Keratinocyte (primary cell): Measurements from ENCODE around the gene TP53INP2. TPM values are rescaled to one million over a fixed set of nuclear protein-coding genes. Genes with fewer than 3 reads are reported as not detected.
"Not testable (repeated sequence)": the region's sequence is repeated elsewhere in the genome, so short reads cannot be mapped to it uniquely, and the experiment has no call there.

Source experiments
- DNase-seq: peaks from one replicate; pipeline ENCODE4 v3.0.0-alpha.2; 2011; ENCODE audit warnings: low read depth, missing footprints, low spot score
- FAIRE-seq: peaks from 2 replicates; lab custom pipeline; 2011; peaks lifted over from hg19 to GRCh38; lab: Jason Lieb, UNC
- H2AFZ ChIP-seq: 2 replicates; pipeline ENCODE4 v1.6.0; 2012; ENCODE audit warnings: low read length, control low read depth, inconsistent platforms; ENCODE audit not compliant: control insufficient read depth
- H3K27ac ChIP-seq: 2 replicates; pipeline ENCODE4 v1.5.1; 2011; ENCODE audit warnings: low read length; ENCODE audit not compliant: control insufficient read depth, insufficient read depth
- H3K27me3 ChIP-seq: 3 replicates; pipeline ENCODE4 v1.6.0; 2011; ENCODE audit warnings: low read length; ENCODE audit not compliant: control insufficient read depth, insufficient read depth; ENCODE audit errors: extremely low read depth
- H3K36me3 ChIP-seq, 2 experiments: 2 replicates in 1 of 2; 3 replicates in 1 of 2; pipeline ENCODE4 v1.5.1; 2011; ENCODE audit warnings: low read length in 2 of 2, mild to moderate bottlenecking in 1 of 2; ENCODE audit not compliant: control insufficient read depth in 2 of 2, insufficient read depth in 2 of 2; ENCODE audit errors: extremely low read depth in 1 of 2
- H3K4me1 ChIP-seq: 3 replicates; pipeline ENCODE4 v1.5.1; 2011; ENCODE audit warnings: low read length; ENCODE audit not compliant: control insufficient read depth, insufficient read depth; ENCODE audit errors: extremely low read depth
- H3K4me2 ChIP-seq: 3 replicates; pipeline ENCODE4 v1.6.0; 2011; ENCODE audit warnings: low read depth, low read length; ENCODE audit not compliant: control insufficient read depth, insufficient read depth; ENCODE audit errors: extremely low read depth
- H3K4me3 ChIP-seq, 3 experiments: fragments of 200-600 bp in 1 of 3; sonication (generic) in 1 of 3; 2 replicates in 2 of 3; 3 replicates in 1 of 3; pipeline ENCODE4 v1.5.1; 2011 to 2016; ENCODE audit warnings: low read length in 3 of 3, mild to moderate bottlenecking in 3 of 3, control low read depth in 2 of 3, inconsistent platforms in 1 of 3, low read depth in 1 of 3, mixed read lengths in 1 of 3, mixed run types in 1 of 3, moderate library complexity in 1 of 3; ENCODE audit not compliant: control insufficient read depth in 2 of 3, insufficient read depth in 2 of 3; ENCODE audit errors: extremely low read depth in 1 of 3
- H3K79me2 ChIP-seq: 2 replicates; pipeline ENCODE4 v1.6.0; 2012; ENCODE audit warnings: low read length; ENCODE audit not compliant: control insufficient read depth, insufficient read depth
- H3K9ac ChIP-seq: 3 replicates; pipeline ENCODE4 v1.6.0; 2011; ENCODE audit warnings: low read length; ENCODE audit not compliant: control insufficient read depth, insufficient read depth; ENCODE audit errors: extremely low read depth
- H3K9me1 ChIP-seq: 3 replicates; pipeline ENCODE4 v1.6.0; 2011; ENCODE audit warnings: low read length; ENCODE audit not compliant: control insufficient read depth, insufficient read depth; ENCODE audit errors: extremely low read depth
- H3K9me3 ChIP-seq: 2 replicates; pipeline ENCODE4 v1.5.1; 2012; ENCODE audit warnings: low read depth, low read length; ENCODE audit not compliant: control insufficient read depth
- H4K20me1 ChIP-seq: 3 replicates; pipeline ENCODE4 v1.6.0; 2011; ENCODE audit warnings: low read length; ENCODE audit not compliant: control insufficient read depth, insufficient read depth; ENCODE audit errors: extremely low read depth
- EZH2 ChIP-seq: IDR thresholded peaks from one replicate; pipeline ENCODE4 v1.6.1; 2012; ENCODE audit warnings: inconsistent platforms, mild to moderate bottlenecking, low read length, moderate library complexity
- dilution Hi-C: fragments of 300-500 bp; cut with MboI; formaldehyde crosslinking; loops from one replicate; pipeline ENCODE4 v1.7.0; 2020; ENCODE audit warnings: low sequenced_read_pairs; ENCODE audit not compliant: extremely low pct_ligation_motif_present
- polyA plus RNA-seq, 5 experiments: library from polyadenylated mRNA; depleted of rRNA in 3 of 5; stranded (reverse) in 3 of 5; stranded (forward) in 1 of 5; unstranded in 1 of 5; fragments of >200 nt; gene quantifications; 1 replicate in 1 of 5; 2 replicates in 3 of 5; 3 replicates in 1 of 5; pipeline versions ENCODE4 v1.2.1 to v1.2.3, GENCODE V29; 2011 to 2012; ENCODE audit warnings: missing spikeins in 2 of 5, low read depth in 1 of 5, low replicate concordance in 1 of 5
- TF ChIP-seq, protein P1 (sequence below), 3 experiments: IDR thresholded peaks in 1 of 3; conservative IDR thresholded peaks in 1 of 3; optimal IDR thresholded peaks in 1 of 3; 2 replicates in 2 of 3; 3 replicates in 1 of 3; pipeline versions ENCODE3 to v1.5.1; 2011; ENCODE audit warnings: low read length in 3 of 3, mild to moderate bottlenecking in 3 of 3, moderate library complexity in 2 of 3, control low read depth in 1 of 3, inconsistent platforms in 1 of 3; ENCODE audit not compliant: insufficient read depth in 2 of 3; ENCODE audit errors: extremely low read depth in 1 of 3

Gene TP53INP2
- polyA plus RNA-seq, 1 donor (not counting 4 experiments of a cell fraction or from before 2014, with no cell fraction given): 1.0 TPM

DNA sequence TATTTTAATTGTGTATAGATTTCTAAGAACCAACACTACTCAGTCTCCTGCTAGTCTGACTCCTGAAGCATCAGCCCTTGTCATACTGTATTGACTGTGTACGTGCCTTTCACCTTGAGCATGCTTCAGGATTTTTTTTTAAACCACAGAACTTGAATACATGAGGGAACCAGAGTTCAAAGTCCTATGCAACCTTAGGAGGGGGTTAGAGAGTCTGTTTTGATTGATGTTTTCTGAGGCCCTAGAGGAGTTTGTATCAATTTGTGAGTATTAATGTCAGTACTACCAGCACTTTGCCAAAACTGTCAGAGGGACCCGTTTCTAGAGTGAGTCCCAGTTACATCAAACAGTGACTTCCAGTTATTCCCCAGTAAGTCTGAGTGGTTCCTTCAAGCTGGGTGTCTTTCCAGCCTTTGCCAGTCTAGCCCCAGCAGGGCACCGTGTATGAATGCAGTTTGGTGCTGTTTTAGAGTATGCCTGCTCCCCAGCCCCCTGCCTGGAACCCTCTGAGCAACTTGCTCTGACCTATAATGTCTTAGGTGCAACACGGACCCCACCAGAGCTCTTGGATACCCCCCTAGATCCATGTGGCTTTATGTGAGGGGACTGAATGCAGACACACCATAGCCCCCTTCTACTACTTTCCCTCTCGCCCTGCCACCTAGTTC is 8.5 kb downstream of the TP53INP2 start:
- H3K27me3 ChIP-seq: no peaks in the 10 kb centered on the region
- DNase-seq: no peak
- H3K9me1 ChIP-seq: peaks cover 5% of the 10 kb centered on the region
- dilution Hi-C loops: no loop called here
- TF ChIP-seq, protein P1, sequence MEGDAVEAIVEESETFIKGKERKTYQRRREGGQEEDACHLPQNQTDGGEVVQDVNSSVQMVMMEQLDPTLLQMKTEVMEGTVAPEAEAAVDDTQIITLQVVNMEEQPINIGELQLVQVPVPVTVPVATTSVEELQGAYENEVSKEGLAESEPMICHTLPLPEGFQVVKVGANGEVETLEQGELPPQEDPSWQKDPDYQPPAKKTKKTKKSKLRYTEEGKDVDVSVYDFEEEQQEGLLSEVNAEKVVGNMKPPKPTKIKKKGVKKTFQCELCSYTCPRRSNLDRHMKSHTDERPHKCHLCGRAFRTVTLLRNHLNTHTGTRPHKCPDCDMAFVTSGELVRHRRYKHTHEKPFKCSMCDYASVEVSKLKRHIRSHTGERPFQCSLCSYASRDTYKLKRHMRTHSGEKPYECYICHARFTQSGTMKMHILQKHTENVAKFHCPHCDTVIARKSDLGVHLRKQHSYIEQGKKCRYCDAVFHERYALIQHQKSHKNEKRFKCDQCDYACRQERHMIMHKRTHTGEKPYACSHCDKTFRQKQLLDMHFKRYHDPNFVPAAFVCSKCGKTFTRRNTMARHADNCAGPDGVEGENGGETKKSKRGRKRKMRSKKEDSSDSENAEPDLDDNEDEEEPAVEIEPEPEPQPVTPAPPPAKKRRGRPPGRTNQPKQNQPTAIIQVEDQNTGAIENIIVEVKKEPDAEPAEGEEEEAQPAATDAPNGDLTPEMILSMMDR (optimal IDR thresholded peaks at IDR 0.05 in 1 of 3, IDR thresholded peaks at IDR 0.05 in 1 of 3, conservative IDR thresholded peaks at IDR 0.05 in 1 of 3; ENCODE audit: extremely low read depth in 1 of 3, insufficient read depth in 2 of 3, low read length in 3 of 3): no peak
- TF ChIP-seq EZH2: no peak
- H3K27ac ChIP-seq: no peak overlapping the region
- H2AFZ ChIP-seq: no peak overlapping the region
- FAIRE-seq: no peak
- peaks cover 4 to 11% of the 10 kb centered on the region in 2 experiments for H3K36me3 ChIP-seq
- peaks cover 21% of the 10 kb centered on the region for H3K4me1 ChIP-seq
- peaks cover 14% of the 10 kb centered on the region for H4K20me1 ChIP-seq
- no peak overlapping the region for H3K9ac ChIP-seq
- no peaks in the 10 kb centered on the region for H3K9me3 ChIP-seq
- H3K79me2 ChIP-seq: no peaks in the 10 kb centered on the region
- peak overlapping the region; percentile 27 for H3K4me2 ChIP-seq
- H3K4me3 ChIP-seq: no peak overlapping the region

DNA sequence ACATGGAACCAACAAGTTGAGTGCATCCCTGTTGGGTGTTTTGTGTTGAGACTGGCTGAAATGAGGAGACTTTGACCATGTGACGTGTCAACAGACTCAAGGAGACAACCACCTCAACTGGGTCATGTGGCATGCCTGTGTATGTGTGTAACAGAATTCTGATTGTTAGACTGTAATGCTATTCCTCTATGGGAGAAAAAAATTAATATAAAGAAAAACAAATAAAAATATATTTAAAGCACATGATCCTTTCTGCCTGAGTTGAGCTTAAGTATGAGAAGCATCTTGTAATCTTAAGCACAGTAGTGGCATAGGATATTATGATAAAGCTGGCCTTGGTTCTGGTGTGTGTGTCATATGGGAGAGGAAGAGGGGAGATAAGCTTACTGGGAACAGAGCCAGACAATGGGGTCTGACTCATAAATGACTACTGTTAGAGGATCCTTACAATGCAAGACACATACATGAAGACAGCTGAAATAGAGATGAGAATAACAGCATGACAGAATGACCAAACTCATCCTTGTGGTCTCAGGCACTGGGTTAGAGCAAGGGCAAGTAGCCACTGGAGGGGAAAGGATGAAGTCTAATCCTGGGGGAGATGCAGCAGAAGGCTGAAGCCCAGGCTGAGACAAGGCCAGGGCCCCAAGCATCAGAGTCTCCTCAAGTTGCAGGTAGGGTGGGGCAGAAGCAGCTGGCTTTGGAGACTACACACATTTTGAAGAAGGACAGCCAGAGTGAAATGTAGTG is 9.2 kb downstream of the TP53INP2 start:
- Histone ChIP-seq H3K27ac (peak overlapping the region; percentile 31), H4K20me1 (peaks cover 14% of the 10 kb centered on the region), H3K4me1 (peaks cover 21% of the 10 kb centered on the region), H3K36me3 (peaks cover 4 to 14% of the 10 kb centered on the region in 2 experiments), H3K4me2 (peak overlapping the region; percentile 27), H3K27me3 (no peaks in the 10 kb centered on the region), H3K9ac (no peak overlapping the region), H3K4me3 (no peak overlapping the region), H2AFZ (no peak overlapping the region), H3K9me3 (no peaks in the 10 kb centered on the region), H3K79me2 (no peaks in the 10 kb centered on the region), H3K9me1 (peaks cover 5% of the 10 kb centered on the region)
- no peak for TF ChIP-seq EZH2
- TF ChIP-seq, protein P1 (optimal IDR thresholded peaks at IDR 0.05 in 1 of 3, IDR thresholded peaks at IDR 0.05 in 1 of 3, conservative IDR thresholded peaks at IDR 0.05 in 1 of 3; ENCODE audit: extremely low read depth in 1 of 3, insufficient read depth in 2 of 3, low read length in 3 of 3): no peak
- DNase-seq (peak; percentile 74), FAIRE-seq (peak; percentile 65)
- dilution Hi-C loops: no loop called here

DNA sequence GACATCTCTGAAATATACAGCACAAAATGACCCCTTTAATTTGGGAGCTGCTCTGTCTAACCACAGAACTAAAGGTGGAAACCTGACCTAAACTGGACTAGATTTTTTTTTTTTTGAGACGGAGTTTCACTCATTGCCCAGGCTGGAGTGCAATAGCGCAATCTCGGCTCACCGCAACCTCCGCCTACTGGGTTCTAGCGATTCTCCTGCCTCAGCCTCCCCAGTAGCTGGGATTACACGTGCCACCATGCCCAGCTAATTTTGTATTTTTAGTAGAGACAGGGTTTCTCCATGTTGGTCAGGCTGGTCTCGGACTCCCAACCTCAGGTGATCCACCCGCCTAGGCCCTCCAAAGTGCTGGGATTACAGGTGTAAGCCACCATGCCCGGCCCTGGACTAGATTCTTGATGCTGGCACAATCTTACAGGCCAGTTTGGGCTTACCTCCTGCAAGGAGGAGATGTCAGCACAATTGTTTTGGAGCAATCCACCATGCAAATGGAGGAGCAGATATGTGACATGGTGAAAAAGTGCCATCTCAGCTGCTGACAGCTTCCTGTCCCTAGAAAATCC is 9.9 kb downstream of the TP53INP2 start:
- H3K9me3 ChIP-seq, H3K9me1 ChIP-seq, H3K4me2 ChIP-seq, DNase-seq, H3K4me3 ChIP-seq, H3K27me3 ChIP-seq, H3K79me2 ChIP-seq, H2AFZ ChIP-seq, FAIRE-seq, dilution Hi-C loops, H3K9ac ChIP-seq: not testable (repeated sequence)
- peaks cover 14% of the 10 kb centered on the region for H4K20me1 ChIP-seq
- H3K36me3 ChIP-seq: peaks cover 4 to 20% of the 10 kb centered on the region in 2 experiments
- H3K27ac ChIP-seq: peak overlapping the region; percentile 31
- peaks cover 21% of the 10 kb centered on the region for H3K4me1 ChIP-seq
